Kidney epithelial cell (primary cell): ENCODE measurements around the gene NCKAP5. TPM values are rescaled to one million over a fixed set of nuclear protein-coding genes. Genes with fewer than 3 reads are reported as not detected.

Experiments used
- DNase-seq: peaks from one replicate; pipeline ENCODE4 v3.0.0-alpha.2; 2010; ENCODE audit warnings: low read depth
- H3K27me3 ChIP-seq: 2 replicates; pipeline ENCODE4 v1.6.0; 2011; ENCODE audit warnings: low read length; ENCODE audit not compliant: control insufficient read depth, insufficient read depth
- H3K36me3 ChIP-seq: 2 replicates; pipeline ENCODE4 v1.5.1; 2011; ENCODE audit warnings: low read length; ENCODE audit not compliant: control insufficient read depth, insufficient read depth
- H3K4me3 ChIP-seq: 2 replicates; pipeline ENCODE4 v1.5.1; 2011; ENCODE audit warnings: low read depth, mild to moderate bottlenecking, control low read depth, low read length
- total RNA-seq: library from RNA; depleted of rRNA; stranded (reverse); fragments of >200 nt; gene quantifications from 2 replicates; pipeline ENCODE4 v1.2.3, GENCODE V29; 2015
- TF ChIP-seq, protein P1 (sequence below): IDR thresholded peaks from 2 replicates; pipeline ENCODE4 v1.5.1; 2011; ENCODE audit warnings: mild to moderate bottlenecking, moderate library complexity, low read length, control low read depth, inconsistent platforms; ENCODE audit not compliant: insufficient read depth, poor library complexity, severe bottlenecking

Gene NCKAP5
- total RNA-seq, 1 donor from 2014 or later = 0.33 TPM

- H3K4me3 ChIP-seq = no peak overlapping the region
- no peak for DNase-seq
- H3K36me3 ChIP-seq = no peaks in the 10 kb centered on the region
- H3K27me3 ChIP-seq = no peaks in the 10 kb centered on the region
- TF ChIP-seq, protein P1, sequence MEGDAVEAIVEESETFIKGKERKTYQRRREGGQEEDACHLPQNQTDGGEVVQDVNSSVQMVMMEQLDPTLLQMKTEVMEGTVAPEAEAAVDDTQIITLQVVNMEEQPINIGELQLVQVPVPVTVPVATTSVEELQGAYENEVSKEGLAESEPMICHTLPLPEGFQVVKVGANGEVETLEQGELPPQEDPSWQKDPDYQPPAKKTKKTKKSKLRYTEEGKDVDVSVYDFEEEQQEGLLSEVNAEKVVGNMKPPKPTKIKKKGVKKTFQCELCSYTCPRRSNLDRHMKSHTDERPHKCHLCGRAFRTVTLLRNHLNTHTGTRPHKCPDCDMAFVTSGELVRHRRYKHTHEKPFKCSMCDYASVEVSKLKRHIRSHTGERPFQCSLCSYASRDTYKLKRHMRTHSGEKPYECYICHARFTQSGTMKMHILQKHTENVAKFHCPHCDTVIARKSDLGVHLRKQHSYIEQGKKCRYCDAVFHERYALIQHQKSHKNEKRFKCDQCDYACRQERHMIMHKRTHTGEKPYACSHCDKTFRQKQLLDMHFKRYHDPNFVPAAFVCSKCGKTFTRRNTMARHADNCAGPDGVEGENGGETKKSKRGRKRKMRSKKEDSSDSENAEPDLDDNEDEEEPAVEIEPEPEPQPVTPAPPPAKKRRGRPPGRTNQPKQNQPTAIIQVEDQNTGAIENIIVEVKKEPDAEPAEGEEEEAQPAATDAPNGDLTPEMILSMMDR = no peak
These were observed 36.9 kb upstream of the NCKAP5 start for GRCh38 chr2:133605011-133605765.

DNA sequence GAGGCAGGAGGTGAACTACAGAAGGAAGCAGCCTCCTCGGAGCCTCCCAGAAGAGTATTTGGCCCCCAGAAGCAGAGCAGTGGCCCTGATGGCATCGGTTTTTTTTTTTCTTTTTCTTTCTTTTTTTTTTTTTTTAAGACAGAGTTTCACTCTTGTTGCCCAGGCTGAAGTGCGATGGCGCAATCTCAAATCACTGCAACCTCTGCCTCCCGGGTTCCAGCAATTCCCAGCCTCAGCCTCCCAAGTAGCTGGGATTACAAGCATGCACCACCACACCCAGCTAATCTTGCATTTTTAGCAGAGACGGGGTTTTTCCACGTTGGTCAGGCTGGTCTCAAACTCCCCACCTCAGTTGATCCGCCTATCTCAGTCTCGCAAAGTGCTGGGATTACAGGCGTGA, 34.8 kb upstream of the NCKAP5 start:
- no peak for DNase-seq
- Histone ChIP-seq H3K27me3 (no peaks in the 10 kb centered on the region), H3K36me3 (no peaks in the 10 kb centered on the region), H3K4me3 (no peak overlapping the region)
- TF ChIP-seq, protein P1 = no peak

GRCh38 chr2:133602538-133602937, 34.3 kb upstream of the NCKAP5 start:
- Histone ChIP-seq H3K4me3 (no peak overlapping the region), H3K27me3 (no peaks in the 10 kb centered on the region), H3K36me3 (no peaks in the 10 kb centered on the region)
- no peak for DNase-seq
- TF ChIP-seq, protein P1 = no peak

- TF ChIP-seq, protein P1 = no peak
- Histone ChIP-seq H3K36me3 (no peaks in the 10 kb centered on the region), H3K27me3 (no peaks in the 10 kb centered on the region), H3K4me3 (no peak overlapping the region)
- no peak for DNase-seq
These were observed 32.1 kb upstream of the NCKAP5 start for GRCh38 chr2:133600266-133600928.

DNA sequence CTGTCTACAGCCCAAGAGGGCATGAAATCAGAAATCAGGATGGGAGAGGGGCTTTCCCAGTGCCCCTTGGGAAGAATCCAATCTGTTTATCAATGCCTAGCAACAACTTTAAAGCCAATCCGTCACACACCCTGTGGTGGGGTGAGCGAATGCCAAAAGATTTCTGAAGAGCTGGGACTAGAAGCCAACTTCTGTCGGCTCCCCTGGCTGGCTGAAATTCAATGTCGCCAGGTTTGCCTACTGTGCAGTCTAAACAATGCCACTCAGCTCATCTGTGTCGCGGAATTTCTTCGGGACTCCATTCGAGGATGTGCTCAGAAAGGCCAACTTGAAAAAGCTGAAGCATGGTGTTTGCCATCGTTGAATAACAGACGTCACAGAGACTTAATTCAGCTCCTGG, 31.5 kb upstream of the NCKAP5 start:
- TF ChIP-seq, protein P1 = no peak
- Histone ChIP-seq H3K36me3 (no peaks in the 10 kb centered on the region), H3K4me3 (no peak overlapping the region), H3K27me3 (no peaks in the 10 kb centered on the region)
- DNase-seq = no peak
